GM20000 (cell line): ENCODE measurements around the gene OR4E1.

Source experiments
- DNase-seq: peaks from one replicate; pipeline ENCODE4 v3.0.0; 2012; ENCODE audit warnings: low spot score
- TF ChIP-seq, protein P1 (sequence below): IDR thresholded peaks from 2 replicates; pipeline ENCODE4 v1.5.1; 2012; ENCODE audit warnings: mild to moderate bottlenecking, control low read depth; ENCODE audit errors: extremely low read depth, missing control alignments

OR4E1 gene

DNA sequence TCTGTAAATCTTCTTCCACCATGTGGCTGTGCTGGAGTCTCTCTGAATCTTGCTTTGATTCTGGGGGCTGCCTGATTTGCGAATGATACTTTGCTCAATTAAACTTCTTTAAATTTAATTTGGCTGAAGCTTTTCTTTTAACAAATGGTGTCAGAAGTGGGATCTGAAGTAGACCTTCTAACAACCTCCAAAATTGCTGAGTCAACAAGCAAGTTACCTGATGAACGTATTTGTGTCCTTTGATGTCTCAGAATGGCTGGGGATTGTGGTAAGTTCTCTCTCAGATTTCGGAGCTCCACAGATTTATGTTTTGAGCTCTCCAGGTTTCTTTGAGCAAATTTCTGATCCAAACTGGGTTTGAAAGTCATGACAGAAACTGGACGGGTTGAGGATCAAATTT, 1.9 kb upstream of the OR4E1 start:
- DNase-seq = no peak
- TF ChIP-seq, protein P1, sequence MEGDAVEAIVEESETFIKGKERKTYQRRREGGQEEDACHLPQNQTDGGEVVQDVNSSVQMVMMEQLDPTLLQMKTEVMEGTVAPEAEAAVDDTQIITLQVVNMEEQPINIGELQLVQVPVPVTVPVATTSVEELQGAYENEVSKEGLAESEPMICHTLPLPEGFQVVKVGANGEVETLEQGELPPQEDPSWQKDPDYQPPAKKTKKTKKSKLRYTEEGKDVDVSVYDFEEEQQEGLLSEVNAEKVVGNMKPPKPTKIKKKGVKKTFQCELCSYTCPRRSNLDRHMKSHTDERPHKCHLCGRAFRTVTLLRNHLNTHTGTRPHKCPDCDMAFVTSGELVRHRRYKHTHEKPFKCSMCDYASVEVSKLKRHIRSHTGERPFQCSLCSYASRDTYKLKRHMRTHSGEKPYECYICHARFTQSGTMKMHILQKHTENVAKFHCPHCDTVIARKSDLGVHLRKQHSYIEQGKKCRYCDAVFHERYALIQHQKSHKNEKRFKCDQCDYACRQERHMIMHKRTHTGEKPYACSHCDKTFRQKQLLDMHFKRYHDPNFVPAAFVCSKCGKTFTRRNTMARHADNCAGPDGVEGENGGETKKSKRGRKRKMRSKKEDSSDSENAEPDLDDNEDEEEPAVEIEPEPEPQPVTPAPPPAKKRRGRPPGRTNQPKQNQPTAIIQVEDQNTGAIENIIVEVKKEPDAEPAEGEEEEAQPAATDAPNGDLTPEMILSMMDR = no peak

DNA sequence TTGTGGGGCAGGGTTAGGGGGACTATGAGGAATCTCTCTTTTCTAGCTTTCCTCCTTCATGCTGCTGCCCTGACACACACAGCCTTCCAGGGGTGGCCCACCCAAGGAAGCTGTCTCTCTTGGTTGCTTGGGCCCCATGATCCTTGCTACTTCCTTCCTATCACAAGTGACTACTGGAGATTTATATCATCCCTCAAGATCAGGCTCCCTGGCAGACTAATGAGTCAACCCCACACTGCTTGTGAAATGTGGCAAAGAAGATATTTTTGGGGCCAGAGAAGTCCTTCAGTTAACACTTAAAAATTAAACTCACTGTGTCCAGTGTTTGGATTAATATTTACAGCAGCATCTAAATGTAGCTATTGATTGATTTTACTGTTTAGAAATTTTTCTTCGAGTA, 1.5 kb downstream of the OR4E1 start:
- TF ChIP-seq, protein P1 = no peak
- DNase-seq = no peak

DNA sequence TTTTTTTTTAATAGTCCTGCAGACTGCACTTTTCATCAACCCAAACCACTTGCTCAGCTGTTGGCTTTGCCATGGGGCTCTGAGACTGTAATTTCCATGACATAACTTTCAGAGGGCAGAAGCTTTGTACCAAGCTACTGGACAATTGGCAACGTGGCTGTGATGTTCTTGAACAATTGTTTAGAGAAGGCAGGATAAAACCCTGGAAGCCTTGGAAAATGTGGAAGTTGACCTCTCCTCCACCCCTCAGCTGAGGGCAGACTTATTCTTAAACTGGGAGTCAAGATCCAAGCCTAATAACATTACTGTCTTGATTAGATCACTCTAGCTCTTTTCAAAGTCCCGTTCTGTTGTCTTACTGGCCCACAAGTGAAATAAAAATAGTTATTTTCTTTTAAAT, 2.2 kb downstream of the OR4E1 start:
- TF ChIP-seq, protein P1 = no peak
- DNase-seq = no peak

DNA sequence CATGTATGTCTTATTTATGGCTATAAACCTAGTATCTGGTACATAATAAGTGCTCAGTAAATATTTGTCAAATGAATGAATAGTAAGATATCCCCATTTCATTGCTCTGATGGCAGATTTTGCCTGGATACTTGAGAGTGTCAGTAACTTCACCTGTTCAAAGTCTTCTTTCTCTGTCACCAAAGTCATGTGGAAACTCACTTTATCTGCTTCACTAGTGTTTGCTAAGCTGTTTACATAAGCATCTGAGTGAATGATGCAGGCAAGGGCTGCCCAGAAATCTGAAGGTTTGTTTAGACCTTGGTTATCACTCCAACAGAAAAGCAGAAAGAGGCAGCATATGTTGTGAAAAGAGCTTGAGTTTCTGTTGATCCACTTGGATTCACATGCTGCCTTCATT, 4.3 kb downstream of the OR4E1 start:
- no peak for DNase-seq
- TF ChIP-seq, protein P1 = no peak

DNA sequence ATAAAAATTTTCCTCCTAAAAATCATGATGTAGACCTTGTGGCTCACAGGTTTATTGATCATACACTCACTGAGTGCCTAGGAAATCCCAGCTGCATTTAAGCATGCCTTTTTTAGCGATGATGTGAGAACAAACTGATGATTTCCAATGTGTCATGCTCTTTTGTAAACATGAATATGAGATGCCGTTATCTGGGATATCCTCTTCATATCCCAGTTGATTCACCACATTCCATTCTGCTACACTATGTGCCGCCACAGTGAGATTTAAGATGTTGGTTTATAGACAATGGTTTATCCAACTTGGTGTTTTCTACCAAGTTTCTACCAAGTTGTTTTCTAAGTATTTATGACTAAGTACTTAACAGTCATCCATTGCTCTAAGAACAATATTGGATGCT, 5.2 kb downstream of the OR4E1 start:
- DNase-seq = no peak
- TF ChIP-seq, protein P1 = no peak

DNA sequence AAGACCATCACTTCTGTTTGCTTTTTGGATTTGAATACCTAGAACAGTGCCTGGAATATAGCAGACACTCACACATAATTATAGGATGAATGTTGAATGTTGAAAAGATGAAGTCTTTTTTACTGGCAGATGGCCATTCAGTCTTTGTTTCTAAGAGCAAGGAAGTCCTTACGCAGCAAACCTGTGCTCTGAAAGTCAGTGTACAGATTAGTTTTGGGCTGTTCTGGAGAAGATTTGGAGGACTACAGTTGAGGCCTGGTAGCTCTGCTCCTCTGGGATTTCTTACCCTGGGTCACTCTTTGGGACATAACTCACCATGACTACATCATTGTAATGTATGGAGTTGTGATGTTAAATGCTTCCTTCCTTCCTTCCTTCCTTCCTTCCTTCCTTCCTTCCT, 16.6 kb downstream of the OR4E1 start:
- DNase-seq = no peak
- TF ChIP-seq, protein P1 = no peak

DNA sequence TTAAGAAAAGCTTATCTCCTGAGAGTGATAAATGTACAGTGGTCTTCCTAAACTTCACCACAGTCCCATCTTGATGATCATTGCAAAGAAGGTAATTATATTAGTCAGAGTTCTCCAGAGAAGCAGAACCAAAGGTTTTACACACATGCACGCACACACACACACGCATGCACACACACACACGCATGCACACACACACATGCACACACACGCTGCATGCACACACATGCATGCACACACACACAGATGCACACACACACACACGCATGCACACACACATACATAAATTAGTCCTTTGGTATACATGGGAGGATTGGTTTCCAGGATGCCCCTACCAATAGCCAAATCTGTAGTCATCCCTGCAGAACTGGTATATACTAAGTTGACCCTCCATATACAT, 19.4 kb downstream of the OR4E1 start:
- DNase-seq = no peak
- TF ChIP-seq, protein P1 = no peak
